ENCODE results near the gene ACACA. TPM values are rescaled to one million over a fixed set of nuclear protein-coding genes. Genes with fewer than 3 reads are reported as not detected.

Gene ACACA
- total RNA-seq, 1 experiment from 2014 or later = 33.0 TPM

- Histone ChIP-seq H3K27ac (ENCODE audit: low read length) (peak overlapping the region; percentile 47), H3K79me2 (ENCODE audit: low read length) (no peaks in the 10 kb centered on the region), H3K9me3 (ENCODE audit: low read length) (no peaks in the 10 kb centered on the region), H4K20me1 (ENCODE audit: low read length) (no peaks in the 10 kb centered on the region), H3K9me2 (replicated peaks; ENCODE audit: low read length) (no peaks in the 10 kb centered on the region), H3K27me3 (ENCODE audit: low read length) (no peaks in the 10 kb centered on the region), H3K36me3 (ENCODE audit: low read depth, low read length) (no peaks in the 10 kb centered on the region), H3K4me3 (ENCODE audit: low read length) (peak overlapping the region; percentile 18; the same call in 1 of the 2 replicates), H3K9ac (ENCODE audit: low read length) (no peak overlapping the region), H3K4me2 (ENCODE audit: low read length) (peak overlapping the region; percentile 66), H2AFZ (ENCODE audit: low read length) (no peak overlapping the region), H3K4me1 (ENCODE audit: insufficient read depth, low read length) (peaks cover 18% of the 10 kb centered on the region), H3F3A (ENCODE audit: low read length, unreplicated experiment) (no peaks in the 10 kb centered on the region)
- ChIA-PET POLR2A (ENCODE audit: unreplicated experiment) (no interaction called here), CTCF (no interaction called here)
- ATAC-seq = peak; percentile 97
- BruUV-seq (replicated peaks) = no TSS peak
- peak; percentile 68 for DNase-seq
- intact Hi-C loops (cut with micrococcal nuclease) = loop anchor here (5.0 kb wide), 1 partner anchor 45 kb away; no protein-coding TSS in a partner anchor
- TF ChIP-seq EZH2 (IDR thresholded peaks at IDR 0.05; ENCODE audit: low read length, unreplicated experiment) = no peak
- TF ChIP-seq EZH2phosphoT487 (IDR thresholded peaks at IDR 0.05; ENCODE audit: borderline replicate concordance, low read length) = no peak
- TF ChIP-seq, protein P1, sequence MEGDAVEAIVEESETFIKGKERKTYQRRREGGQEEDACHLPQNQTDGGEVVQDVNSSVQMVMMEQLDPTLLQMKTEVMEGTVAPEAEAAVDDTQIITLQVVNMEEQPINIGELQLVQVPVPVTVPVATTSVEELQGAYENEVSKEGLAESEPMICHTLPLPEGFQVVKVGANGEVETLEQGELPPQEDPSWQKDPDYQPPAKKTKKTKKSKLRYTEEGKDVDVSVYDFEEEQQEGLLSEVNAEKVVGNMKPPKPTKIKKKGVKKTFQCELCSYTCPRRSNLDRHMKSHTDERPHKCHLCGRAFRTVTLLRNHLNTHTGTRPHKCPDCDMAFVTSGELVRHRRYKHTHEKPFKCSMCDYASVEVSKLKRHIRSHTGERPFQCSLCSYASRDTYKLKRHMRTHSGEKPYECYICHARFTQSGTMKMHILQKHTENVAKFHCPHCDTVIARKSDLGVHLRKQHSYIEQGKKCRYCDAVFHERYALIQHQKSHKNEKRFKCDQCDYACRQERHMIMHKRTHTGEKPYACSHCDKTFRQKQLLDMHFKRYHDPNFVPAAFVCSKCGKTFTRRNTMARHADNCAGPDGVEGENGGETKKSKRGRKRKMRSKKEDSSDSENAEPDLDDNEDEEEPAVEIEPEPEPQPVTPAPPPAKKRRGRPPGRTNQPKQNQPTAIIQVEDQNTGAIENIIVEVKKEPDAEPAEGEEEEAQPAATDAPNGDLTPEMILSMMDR (conservative IDR thresholded peaks at IDR 0.05; ENCODE audit: low read depth, low read length) = no peak
Observed at GRCh38 chr17:37147301-37147812, 259.3 kb downstream of the ACACA start.

DNA sequence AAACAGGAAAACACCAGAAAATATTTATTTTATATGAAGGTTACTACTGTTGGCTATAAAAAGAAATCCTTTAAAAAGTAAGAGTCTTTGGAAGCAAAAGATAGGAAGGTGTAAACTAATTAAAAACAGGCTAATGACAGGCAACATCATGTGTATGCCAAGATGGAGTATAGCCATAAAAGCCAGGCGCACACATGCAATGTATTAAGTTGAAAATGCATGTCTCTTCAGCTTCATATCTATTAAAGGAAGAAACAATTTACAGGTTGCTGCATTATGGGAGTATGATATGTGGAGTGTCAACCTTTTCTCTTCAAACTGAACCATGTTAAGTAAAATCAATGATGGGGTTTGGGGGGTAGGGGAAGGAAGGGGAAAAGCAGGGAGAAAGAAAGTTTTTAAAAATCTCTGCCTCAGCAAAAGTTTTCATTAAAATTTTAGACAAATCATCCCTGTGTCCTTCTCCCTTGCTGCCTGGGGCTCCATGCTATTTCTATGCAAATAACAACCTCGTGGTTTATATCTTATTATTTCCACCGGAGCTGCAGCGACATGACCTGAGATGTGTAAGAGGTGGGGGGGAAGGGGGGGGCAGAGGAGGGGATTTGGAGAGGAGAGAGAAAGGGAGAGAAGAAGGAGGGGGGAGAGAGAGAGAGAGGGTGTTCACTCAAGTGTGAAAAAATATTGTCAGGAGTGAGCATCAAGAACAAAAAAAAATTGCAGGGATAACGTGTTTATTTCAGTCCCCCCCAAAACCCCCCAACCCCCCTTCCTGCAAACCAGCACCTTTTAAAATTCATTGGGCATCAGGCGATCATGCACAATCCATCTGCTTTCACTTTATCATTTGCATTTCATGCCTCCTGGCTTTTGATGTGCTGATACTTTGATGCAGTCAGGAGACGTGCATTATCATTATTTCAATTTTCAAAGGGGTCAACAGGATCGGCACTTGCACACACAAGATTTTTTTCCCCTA lies 260.3 kb downstream of the ACACA start:
- Histone ChIP-seq H3K9ac (ENCODE audit: low read length) (no peak overlapping the region), H3K4me3 (ENCODE audit: low read length) (no peak overlapping the region; the same call in 1 of the 2 replicates), H3K79me2 (ENCODE audit: low read length) (no peaks in the 10 kb centered on the region), H3F3A (ENCODE audit: low read length, unreplicated experiment) (no peaks in the 10 kb centered on the region), H3K4me2 (ENCODE audit: low read length) (peak overlapping the region; percentile 66), H3K36me3 (ENCODE audit: low read depth, low read length) (no peaks in the 10 kb centered on the region), H3K9me2 (replicated peaks; ENCODE audit: low read length) (no peaks in the 10 kb centered on the region), H4K20me1 (ENCODE audit: low read length) (no peaks in the 10 kb centered on the region), H3K9me3 (ENCODE audit: low read length) (no peaks in the 10 kb centered on the region), H3K27me3 (ENCODE audit: low read length) (no peaks in the 10 kb centered on the region), H3K4me1 (ENCODE audit: insufficient read depth, low read length) (peaks cover 18% of the 10 kb centered on the region), H2AFZ (ENCODE audit: low read length) (no peak overlapping the region), H3K27ac (ENCODE audit: low read length) (peak overlapping the region; percentile 47)
- DNase-seq = no peak
- ChIA-PET CTCF (no interaction called here), POLR2A (ENCODE audit: unreplicated experiment) (no interaction called here)
- no peak for ATAC-seq
- BruUV-seq (replicated peaks) = no TSS peak
- intact Hi-C loops (cut with micrococcal nuclease) = loop anchor here (5.0 kb wide), 1 partner anchor 46 kb away; no protein-coding TSS in a partner anchor
- TF ChIP-seq, protein P1 (conservative IDR thresholded peaks at IDR 0.05; ENCODE audit: low read depth, low read length) = no peak
- TF ChIP-seq EZH2phosphoT487 (IDR thresholded peaks at IDR 0.05; ENCODE audit: borderline replicate concordance, low read length) = no peak
- TF ChIP-seq EZH2 (IDR thresholded peaks at IDR 0.05; ENCODE audit: low read length, unreplicated experiment) = no peak
